GM13976 (cell line): ENCODE data around the gene TRAF6.

Experiments
- DNase-seq: peaks from one replicate; pipeline ENCODE4 v3.0.0; 2012; ENCODE audit warnings: low spot score
- in situ Hi-C: fragments of 300-500 bp; cut with MboI; formaldehyde crosslinking; loops from one replicate; pipeline ENCODE4 v1.12.0; 2022; ENCODE audit warnings: low sequenced_read_pairs, mixed read lengths, inconsistent platforms; ENCODE audit not compliant: unreplicated experiment
- TF ChIP-seq, protein P1 (sequence below): IDR thresholded peaks from 2 replicates; pipeline ENCODE4 v1.5.1; 2012; ENCODE audit warnings: borderline replicate concordance, mild to moderate bottlenecking; ENCODE audit not compliant: insufficient read depth; ENCODE audit errors: extremely low read depth, missing control alignments, control extremely low read depth

The TRAF6 gene

DNA sequence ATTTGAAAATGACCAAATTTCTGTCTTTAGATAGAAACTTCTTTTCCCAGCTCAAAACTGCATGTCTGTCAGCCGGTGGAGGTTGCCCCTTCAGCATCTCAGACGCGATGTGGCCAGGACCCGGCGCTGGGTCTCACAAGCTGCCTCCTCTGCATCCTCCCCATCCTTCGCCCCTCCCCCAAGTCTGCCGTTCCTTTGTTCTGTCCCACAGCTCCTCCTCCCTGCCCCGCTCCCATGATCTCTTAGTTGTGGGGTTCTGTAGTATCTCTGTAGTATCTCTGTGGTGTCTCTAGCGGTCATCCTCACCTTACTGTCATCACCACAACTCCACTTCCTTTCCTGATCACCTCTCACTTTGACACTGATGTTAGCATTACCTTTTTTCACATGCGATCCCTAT, 49.9 kb downstream of the TRAF6 start:
- TF ChIP-seq, protein P1, sequence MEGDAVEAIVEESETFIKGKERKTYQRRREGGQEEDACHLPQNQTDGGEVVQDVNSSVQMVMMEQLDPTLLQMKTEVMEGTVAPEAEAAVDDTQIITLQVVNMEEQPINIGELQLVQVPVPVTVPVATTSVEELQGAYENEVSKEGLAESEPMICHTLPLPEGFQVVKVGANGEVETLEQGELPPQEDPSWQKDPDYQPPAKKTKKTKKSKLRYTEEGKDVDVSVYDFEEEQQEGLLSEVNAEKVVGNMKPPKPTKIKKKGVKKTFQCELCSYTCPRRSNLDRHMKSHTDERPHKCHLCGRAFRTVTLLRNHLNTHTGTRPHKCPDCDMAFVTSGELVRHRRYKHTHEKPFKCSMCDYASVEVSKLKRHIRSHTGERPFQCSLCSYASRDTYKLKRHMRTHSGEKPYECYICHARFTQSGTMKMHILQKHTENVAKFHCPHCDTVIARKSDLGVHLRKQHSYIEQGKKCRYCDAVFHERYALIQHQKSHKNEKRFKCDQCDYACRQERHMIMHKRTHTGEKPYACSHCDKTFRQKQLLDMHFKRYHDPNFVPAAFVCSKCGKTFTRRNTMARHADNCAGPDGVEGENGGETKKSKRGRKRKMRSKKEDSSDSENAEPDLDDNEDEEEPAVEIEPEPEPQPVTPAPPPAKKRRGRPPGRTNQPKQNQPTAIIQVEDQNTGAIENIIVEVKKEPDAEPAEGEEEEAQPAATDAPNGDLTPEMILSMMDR = no peak
- in situ Hi-C loops = no loop called here
- no peak for DNase-seq

DNA sequence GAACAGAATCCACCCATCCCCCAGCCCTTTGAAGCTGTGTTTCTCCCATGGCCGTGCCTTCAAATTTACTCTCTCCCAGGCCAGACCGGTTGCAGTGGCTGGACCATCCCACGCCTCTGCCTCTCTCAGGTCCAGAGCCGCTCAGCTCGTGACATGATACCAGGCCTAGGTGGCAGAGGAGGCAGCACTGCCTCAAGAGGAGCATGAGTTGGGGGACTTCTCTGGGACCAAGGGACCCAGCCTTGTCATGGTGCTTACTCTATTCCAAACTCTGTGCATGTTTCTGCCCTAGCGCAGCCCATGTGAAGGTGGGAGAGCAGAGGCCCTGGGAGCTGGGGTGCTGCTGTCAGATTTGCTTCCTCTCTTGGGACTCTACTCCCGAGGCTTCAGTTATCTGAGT, 51.0 kb downstream of the TRAF6 start:
- in situ Hi-C loops = no loop called here
- TF ChIP-seq, protein P1 = no peak
- no peak for DNase-seq

DNA sequence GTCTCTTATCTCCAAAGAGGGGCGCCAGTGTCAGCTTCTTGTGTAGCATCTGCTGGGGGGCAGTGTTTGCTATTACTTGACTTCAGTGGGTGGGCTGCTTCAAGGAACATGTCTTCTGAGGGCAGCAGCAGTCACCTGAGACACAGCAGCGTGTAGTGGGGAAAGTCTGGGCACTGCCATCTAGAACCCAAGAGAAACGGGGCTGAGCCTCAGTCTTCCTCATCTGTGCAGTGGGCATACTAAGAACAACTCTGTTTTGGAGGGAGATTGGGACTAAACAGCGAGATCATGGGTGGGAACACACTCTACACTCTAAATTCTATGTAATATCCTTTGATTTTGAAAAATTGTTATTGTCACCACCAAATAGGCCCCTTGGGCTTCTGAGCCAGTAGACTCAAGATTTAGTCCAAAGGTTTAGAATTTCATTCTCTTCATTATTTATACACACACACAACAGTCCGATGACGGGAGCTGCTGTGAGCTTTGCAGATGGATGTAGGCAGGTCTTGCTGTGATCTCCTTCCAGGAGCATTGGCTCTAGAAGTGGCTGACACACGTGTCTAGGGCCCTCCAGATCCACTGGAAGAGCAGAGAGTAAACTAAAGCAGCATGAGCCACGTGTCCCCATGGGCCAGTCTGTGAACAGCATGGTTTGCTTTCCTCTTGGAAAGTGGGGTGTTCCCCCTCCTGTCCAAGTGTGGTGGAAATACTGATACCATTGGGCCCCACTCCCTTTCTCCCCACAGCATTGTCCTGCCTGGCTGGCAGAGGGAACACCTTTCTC, 51.8 kb downstream of the TRAF6 start:
- TF ChIP-seq, protein P1 = no peak
- no peak for DNase-seq
- in situ Hi-C loops = no loop called here

DNA sequence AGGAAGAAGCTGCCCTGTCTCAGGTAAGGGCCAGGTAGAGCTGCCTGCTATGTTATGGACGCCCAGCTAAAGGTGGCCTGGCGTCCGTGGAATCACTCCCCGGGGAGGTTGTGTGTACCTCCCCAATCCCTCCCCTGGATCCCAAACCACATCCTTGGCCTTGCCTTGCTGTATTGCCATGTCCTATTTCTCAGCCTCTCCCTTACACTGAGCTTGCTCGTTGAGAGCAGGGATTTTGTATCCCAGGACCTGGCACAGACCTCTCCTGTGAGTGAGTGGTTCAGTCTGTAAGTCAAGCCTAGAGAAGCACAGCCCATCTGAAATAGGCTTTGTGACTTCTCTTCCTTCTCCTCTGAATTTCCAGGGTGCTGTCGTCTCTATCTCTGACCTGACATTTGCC, 53.9 kb downstream of the TRAF6 start:
- in situ Hi-C loops = no loop called here
- DNase-seq = no peak
- TF ChIP-seq, protein P1 = no peak

DNA sequence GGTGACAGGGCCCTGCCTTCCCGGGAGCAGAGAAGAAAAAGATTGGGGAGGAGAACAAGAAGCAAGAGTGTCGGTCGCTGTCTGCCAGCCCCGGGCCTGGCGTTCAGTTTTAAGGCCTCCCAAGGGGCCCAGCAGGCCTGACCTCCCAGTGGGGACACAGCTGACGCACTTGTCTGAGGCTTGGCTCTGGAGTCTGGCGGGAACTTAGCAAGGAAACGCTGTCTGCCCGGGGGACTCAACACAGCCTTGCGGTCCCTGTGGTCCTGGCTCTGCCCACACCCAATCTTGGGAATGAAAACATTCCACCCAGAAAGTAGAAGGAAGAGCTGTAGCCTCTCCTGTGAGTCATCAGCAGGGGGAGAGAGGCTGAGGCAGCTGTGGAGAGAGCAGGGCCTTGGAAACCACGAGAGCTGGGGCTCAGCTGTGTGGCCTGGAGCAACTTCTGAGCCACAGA, 54.4 kb downstream of the TRAF6 start:
- DNase-seq = no peak
- in situ Hi-C loops = no loop called here
- TF ChIP-seq, protein P1 = no peak

DNA sequence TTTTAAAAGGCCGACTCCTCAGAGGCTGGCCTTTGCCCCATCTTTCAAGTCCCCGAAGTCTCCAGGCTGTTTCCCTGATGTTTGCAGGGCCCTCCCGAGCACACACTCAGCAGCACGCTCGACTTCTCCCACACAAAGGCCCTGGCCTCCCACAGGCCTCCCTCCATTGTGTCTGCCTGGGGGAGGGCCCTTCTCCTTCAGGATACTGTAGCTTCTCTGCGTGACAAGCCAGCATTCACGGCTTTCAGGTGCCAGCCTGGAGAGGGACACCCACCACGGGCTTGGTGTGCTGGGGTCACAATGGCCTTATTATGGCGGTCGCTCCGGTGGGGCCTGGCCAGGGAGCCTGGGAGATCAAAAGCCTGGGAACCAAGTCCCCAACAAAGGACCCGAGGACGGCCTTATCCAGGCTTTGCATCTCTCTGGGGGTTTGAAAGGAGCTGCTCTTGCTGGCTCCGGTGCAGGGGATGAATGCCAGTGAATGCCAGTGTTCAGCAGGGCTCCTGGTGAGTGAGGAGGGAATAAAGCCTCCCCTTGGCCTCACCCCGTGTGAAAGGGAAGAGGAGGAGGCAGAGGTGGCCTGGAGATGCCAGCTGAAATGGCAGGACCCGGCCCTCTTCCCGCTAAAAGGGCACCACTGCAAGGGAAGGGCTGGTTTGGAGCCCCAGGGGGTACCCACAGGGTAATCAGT, 55.0 kb downstream of the TRAF6 start:
- no peak for DNase-seq
- TF ChIP-seq, protein P1 = no peak
- in situ Hi-C loops = no loop called here

DNA sequence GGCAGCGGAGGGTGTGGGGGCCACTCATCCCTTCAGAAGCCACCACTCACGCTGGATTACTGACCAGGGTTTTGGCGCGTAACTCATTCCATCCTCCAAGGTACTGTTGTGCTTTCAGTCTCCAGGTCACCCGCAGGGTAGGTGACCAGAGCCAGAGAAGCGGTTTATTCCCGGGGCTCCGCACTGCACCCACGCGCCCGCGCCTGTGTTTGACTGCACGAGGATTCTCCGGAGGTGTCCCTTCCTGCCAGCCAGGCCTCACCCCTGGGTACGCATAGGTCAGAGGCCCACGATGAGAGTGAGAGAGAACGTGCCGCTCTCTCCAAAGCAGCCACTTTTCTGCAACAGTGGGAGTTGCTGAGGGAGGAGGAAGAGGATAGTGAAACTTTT, 55.5 kb downstream of the TRAF6 start:
- no peak for DNase-seq
- TF ChIP-seq, protein P1 = no peak
- in situ Hi-C loops = no loop called here
